ENCODE data around the gene PNLIPRP3.

GRCh38 chr10:116385311-116385710 is 42.3 kb upstream of the PNLIPRP3 start:
- no peak for TF ChIP-seq JUN (CRISPR knock-in tag; IDR thresholded peaks at IDR 0.05)
- no peak for TF ChIP-seq CTCF (IDR thresholded peaks at IDR 0.05)
- TF ChIP-seq CREB1 (CRISPR knock-in tag; IDR thresholded peaks at IDR 0.05): no peak
- no peak for TF ChIP-seq KAT7 (CRISPR knock-in tag; IDR thresholded peaks at IDR 0.05; ENCODE audit: borderline replicate concordance)
- no peak for TF ChIP-seq FOXJ3 (CRISPR knock-in tag; IDR thresholded peaks at IDR 0.05; ENCODE audit: borderline replicate concordance)
- no peak for TF ChIP-seq SP1 (CRISPR knock-in tag; conservative IDR thresholded peaks at IDR 0.05)
- no peak for TF ChIP-seq GTF2I (CRISPR knock-in tag; conservative IDR thresholded peaks at IDR 0.05)
- TF ChIP-seq ESRRA (CRISPR knock-in tag; IDR thresholded peaks at IDR 0.05; ENCODE audit: borderline replicate concordance): no peak

Data from WTC11 (cell line).